Endometrium (tissue), 2 donors: ENCODE measurements around the gene DELE1.

Experiments
- FAIRE-seq: peaks from 2 replicates; lab custom pipeline; 2012; peaks lifted over from hg19 to GRCh38; lab: Jason Lieb, UNC
- donor health status: control.
- donor health status: control.

Gene DELE1

GRCh38 chr5:141926434-141926833, 2.8 kb downstream of the DELE1 start:
- no peak for FAIRE-seq

- no peak for FAIRE-seq
These were observed 4.4 kb downstream of the DELE1 start for GRCh38 chr5:141928051-141928450.

GRCh38 chr5:141929398-141930058, 5.9 kb downstream of the DELE1 start:
- no peak for FAIRE-seq

GRCh38 chr5:141931694-141932093, 8.0 kb downstream of the DELE1 start:
- FAIRE-seq: no peak

- no peak for FAIRE-seq
These were observed 9.5 kb downstream of the DELE1 start for GRCh38 chr5:141933151-141933550.

- no peak for FAIRE-seq
These were observed 10.6 kb downstream of the DELE1 start for GRCh38 chr5:141934099-141934844.

- FAIRE-seq: no peak
These were observed 11.9 kb downstream of the DELE1 start for GRCh38 chr5:141935538-141935937.

- no peak for FAIRE-seq
These were observed 17.1 kb downstream of the DELE1 start for GRCh38 chr5:141940695-141941271.

GRCh38 chr5:141941307-141941706, 17.6 kb downstream of the DELE1 start:
- no peak for FAIRE-seq

- FAIRE-seq: no peak
These were observed 18.1 kb downstream of the DELE1 start for GRCh38 chr5:141941779-141942178.

GRCh38 chr5:141942185-141942857, 18.6 kb downstream of the DELE1 start:
- FAIRE-seq: no peak

GRCh38 chr5:141944076-141944475, 20.4 kb downstream of the DELE1 start:
- FAIRE-seq: no peak

GRCh38 chr5:141945511-141946051, 21.9 kb downstream of the DELE1 start:
- FAIRE-seq: no peak

- FAIRE-seq: no peak
These were observed 23.6 kb downstream of the DELE1 start for GRCh38 chr5:141947316-141947715.

GRCh38 chr5:141948812-141949211, 25.1 kb downstream of the DELE1 start:
- FAIRE-seq: no peak

- FAIRE-seq: no peak
These were observed 25.8 kb downstream of the DELE1 start for GRCh38 chr5:141949511-141949910.

- no peak for FAIRE-seq
These were observed 26.7 kb downstream of the DELE1 start for GRCh38 chr5:141950207-141951005.

GRCh38 chr5:141951332-141951781, 27.7 kb downstream of the DELE1 start:
- FAIRE-seq: no peak

- FAIRE-seq: no peak
These were observed 28.3 kb downstream of the DELE1 start for GRCh38 chr5:141952020-141952419.

GRCh38 chr5:141954194-141954593, 30.5 kb downstream of the DELE1 start:
- no peak for FAIRE-seq

- no peak for FAIRE-seq
These were observed 33.8 kb downstream of the DELE1 start for GRCh38 chr5:141957367-141957996.
